Measurements from ENCODE around the gene SLC44A2. TPM values are rescaled to one million over a fixed set of nuclear protein-coding genes. Genes with fewer than 3 reads are reported as not detected.

Gene SLC44A2
- total RNA-seq, 1 experiment from 2014 or later: 3.3 TPM

DNA sequence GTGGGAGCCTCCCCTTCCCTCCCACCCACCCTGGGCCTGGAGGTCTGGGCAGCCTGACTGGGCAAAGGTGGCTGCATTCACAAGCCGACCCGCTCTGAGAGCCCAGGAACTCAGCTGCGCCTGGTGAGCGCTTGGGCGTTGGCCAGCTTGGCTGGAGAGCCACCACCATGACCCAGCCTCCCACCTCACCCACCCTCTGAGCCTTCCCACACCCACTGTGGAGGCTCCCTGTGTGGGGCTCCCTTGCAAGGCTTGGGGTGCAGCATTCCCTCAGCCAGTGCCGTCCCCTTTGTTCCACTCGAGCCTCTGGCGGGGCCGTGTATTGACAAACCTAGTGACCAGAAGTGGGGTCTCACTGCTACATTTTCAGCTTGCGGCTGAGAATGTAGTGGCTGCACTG lies 60.8 kb downstream of the SLC44A2 start:
- H3K9me3 ChIP-seq: no peaks in the 10 kb centered on the region
- peaks cover 96% of the 10 kb centered on the region for H3K36me3 ChIP-seq
- no peak for DNase-seq
- H3K27me3 ChIP-seq: no peaks in the 10 kb centered on the region
- H3K4me3 ChIP-seq: no peak overlapping the region

DNA sequence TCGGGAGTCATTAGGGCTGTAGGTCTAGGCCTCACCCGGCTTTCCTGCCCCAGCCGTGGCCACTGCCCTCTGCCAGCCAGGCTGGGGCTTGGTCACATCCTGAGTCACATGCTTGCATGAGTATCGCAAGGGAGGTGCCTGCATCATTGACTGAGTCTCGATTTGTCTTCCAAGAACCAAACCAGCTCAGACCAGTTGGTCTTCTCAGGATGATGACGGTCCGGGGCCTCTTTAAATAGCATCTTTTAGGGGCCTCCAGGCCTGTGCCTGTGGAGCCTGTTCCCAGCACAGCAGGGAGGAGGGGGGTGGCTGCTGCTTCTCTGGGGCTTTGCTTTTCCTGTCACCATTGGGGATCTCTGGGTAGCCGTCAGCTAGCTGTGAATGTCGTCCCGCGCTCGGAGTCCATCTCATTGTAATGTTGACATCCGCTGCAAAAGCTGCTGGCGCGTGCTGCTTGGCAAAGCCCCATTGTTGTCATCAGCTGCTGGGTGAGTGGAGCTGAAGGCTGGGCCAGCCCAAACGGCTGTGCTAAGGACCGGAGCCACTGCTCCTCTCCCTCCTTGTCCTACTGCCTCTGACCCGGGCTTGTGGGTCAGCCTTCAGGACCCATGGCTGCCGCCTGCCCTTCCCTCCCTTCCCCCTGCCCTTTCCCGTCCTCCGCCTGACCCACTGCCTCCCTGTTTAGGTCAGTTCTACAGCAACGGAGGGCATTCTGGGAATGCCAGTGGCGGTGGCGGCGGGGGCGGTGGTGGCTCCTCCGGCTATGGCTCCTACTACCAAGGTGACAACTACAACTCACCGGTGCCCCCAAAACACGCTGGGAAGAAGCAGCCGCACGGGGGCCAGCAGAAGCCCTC lies 61.5 kb downstream of the SLC44A2 start:
- Histone ChIP-seq H3K27me3 (no peaks in the 10 kb centered on the region), H3K4me3 (no peak overlapping the region), H3K9me3 (no peaks in the 10 kb centered on the region), H3K36me3 (peaks cover 96% of the 10 kb centered on the region)
- DNase-seq: no peak

DNA sequence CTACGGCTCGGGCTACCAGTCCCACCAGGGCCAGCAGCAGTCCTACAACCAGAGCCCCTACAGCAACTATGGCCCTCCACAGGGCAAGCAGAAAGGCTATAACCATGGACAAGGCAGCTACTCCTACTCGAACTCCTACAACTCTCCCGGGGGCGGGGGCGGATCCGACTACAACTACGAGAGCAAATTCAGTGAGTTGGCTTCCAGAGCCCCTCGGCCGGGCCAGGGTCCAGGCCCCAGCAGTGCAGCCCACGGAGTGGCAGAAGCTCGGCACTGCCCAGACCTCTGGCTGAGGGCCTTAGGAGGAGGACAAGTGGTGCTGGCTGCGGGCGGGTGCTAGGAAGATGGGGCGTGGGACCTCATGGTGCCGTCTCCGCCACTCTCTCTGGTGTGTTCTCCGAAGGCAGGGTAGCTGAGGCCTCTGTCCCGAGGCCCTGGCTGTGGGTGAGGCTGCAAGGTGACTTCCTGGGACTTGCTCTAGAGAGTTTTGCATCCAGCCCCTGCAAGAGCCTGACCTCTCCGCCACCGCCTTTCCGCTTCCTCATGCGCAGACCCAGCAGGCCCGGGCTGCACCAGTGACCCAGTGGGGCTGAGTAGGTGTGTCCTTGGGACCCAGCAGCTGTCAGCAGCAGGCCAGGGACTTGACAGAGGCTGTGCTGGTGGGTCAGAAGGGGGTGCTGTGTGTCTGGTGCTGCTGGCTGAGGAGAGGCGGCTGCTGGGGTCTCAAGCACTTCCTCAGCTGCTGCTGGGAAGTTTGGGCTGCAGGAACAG lies 62.4 kb downstream of the SLC44A2 start:
- Histone ChIP-seq H3K27me3 (no peaks in the 10 kb centered on the region), H3K4me3 (no peak overlapping the region), H3K36me3 (peaks cover 96% of the 10 kb centered on the region), H3K9me3 (no peaks in the 10 kb centered on the region)
- no peak for DNase-seq

DNA sequence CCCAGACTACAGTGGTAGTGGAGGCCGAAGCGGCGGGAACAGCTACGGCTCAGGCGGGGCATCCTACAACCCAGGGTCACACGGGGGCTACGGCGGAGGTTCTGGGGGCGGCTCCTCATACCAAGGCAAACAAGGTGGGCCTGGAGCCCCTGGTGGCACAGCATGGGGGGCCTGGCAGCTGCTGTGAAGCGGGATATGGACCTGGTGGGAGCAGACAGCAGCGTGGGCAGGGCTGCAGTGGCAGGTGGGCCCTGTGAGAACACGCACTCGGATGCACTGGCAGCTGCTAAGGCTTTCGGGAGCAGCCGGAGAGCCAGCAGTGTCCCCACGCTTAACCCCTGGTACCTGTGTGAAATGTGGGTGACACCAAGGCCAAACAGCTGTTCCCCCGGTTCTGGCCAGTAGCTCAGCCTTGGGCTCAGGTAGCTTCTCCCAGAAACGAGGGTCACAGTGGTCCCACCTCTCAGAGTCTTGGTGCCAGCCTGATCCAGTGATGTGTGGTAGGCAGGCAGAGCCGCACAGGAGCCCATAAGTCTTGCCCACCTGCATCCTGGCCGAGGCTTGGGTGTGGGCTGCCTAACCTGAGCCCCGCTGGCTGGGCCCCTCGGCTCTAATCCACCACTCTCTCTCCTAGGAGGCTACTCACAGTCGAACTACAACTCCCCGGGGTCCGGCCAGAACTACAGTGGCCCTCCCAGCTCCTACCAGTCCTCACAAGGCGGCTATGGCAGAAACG lies 63.4 kb downstream of the SLC44A2 start:
- H3K4me3 ChIP-seq: no peak overlapping the region
- H3K9me3 ChIP-seq: no peaks in the 10 kb centered on the region
- H3K36me3 ChIP-seq: peaks cover 93% of the 10 kb centered on the region
- H3K27me3 ChIP-seq: no peaks in the 10 kb centered on the region
- no peak for DNase-seq

DNA sequence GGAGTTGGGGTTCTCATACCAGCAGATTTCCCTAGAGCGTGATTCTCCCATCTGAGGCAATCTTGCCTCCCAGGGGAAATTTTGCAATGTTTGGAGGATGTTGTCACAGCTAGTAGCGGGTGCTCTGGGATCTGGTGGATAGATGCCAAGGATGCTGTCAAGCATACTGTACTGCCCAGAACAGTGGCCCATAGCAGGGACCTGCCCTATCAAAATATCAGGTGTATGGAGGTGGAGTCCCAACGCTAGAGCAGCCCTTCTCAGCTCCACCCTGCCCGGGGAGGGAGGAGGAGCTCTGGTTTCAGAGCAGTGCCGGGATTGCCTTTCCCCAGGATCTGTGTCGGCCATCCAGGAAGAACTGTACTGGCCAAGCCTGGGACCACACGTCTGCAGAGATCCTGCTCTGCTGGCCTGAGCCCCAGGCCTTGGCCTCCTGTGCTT lies 65.0 kb downstream of the SLC44A2 start:
- H3K4me3 ChIP-seq: no peak overlapping the region
- no peaks in the 10 kb centered on the region for H3K9me3 ChIP-seq
- no peak for DNase-seq
- H3K27me3 ChIP-seq: no peaks in the 10 kb centered on the region
- peaks cover 77% of the 10 kb centered on the region for H3K36me3 ChIP-seq

DNA sequence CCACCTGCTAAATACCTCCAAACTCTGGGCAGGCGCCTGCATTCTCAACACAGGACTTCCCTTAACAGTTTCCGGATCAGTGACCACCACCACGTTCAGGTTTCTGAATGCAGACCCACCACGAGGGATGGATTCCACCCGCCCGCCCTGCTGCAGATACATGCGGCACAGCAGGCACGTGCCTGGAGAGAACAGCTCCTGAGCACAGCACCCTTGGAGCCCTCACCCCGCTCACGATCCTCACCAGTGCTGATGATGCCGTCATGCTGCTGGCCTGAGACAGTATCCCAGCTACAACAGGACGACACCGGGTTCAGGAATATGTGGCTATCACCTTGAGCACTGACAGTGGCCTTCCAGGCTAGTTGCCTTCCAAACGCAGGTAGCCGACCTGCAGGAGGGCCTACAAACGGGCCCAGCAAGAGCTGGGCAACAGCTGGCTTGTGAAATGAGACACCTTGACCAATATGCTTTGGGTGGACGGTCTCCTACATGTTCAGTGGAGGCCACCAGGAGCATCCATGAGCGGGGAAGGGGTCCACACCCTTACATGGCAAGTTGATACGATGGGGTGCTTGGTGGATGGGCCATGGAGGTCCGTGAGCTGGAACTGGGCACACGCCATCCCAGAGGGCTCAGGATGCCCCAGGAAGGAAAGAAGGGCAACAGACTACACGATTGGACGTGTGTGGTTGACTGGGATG lies 66.0 kb downstream of the SLC44A2 start:
- Histone ChIP-seq H3K27me3 (no peaks in the 10 kb centered on the region), H3K4me3 (no peak overlapping the region), H3K9me3 (no peaks in the 10 kb centered on the region), H3K36me3 (peaks cover 69% of the 10 kb centered on the region)
- no peak for DNase-seq

DNA sequence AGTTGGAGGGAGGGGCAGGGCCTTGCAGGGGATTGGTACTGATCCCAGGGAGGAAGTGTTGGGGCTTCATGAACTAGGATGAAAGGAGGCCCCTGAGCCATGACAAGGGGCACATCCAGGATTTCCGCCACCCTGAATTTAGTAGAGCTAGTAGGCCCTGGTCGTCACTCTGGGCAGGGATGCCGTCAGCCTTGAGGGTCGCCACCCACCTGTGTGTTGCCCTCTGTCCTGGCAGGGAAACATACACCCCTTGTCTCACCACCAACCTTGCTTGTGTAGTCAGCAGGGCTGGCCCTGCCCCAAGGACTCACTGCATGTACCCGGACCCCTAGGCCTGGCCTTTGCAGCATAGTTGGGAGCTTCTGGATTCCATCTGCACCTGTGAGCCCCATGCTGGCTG lies 66.5 kb downstream of the SLC44A2 start:
- H3K36me3 ChIP-seq: peaks cover 64% of the 10 kb centered on the region
- no peak for DNase-seq
- H3K9me3 ChIP-seq: no peaks in the 10 kb centered on the region
- H3K27me3 ChIP-seq: no peaks in the 10 kb centered on the region
- no peak overlapping the region for H3K4me3 ChIP-seq

DNA sequence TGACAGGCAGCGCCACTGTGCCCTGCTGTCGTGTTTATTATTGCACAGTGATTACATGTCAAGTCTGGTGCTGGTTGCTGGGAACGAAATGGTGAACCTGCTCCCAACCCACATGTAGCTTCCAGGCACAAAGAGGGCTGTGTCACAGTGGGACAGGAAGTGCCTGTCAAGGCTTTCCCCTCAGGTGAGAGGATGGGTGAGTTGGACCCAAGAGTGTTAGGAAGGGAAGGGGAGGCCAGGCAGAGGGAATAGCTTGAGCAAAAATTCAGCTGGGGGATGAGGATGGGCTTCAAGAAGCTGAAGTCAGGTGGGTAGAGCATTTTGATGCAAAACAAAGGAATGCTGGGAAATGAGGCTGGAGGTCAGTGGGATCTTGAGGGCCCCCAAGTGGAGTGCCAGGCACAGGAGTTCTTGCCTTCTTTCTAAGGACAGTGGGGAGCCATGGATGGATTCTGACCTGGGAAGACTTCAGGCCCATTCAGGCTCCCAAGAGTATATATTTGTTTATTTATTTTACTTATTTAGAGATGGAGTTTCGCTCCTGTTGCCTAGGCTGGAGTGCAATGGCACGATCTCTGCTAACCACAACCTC lies 67.4 kb downstream of the SLC44A2 start:
- no peaks in the 10 kb centered on the region for H3K27me3 ChIP-seq

More for the DNA sequence above, 67.4 kb downstream of the SLC44A2 start:
- DNase-seq: no peak
- no peak overlapping the region for H3K4me3 ChIP-seq
- H3K9me3 ChIP-seq: no peaks in the 10 kb centered on the region
- peaks cover 57% of the 10 kb centered on the region for H3K36me3 ChIP-seq

Other genes starting within 250 kb of the SLC44A2 start
- 87.9 and 124 TPM in 2 replicates for gene TYK2, start 245.0 kb upstream of the SLC44A2 start, total RNA-seq (2014; rRNA removed; shearing (Covaris generic); ENCODE audit: low replicate concordance)
- gene CDC37, start 222.0 kb upstream of the SLC44A2 start, total RNA-seq (2014; rRNA removed; shearing (Covaris generic); ENCODE audit: low replicate concordance): 485 and 519 TPM in 2 replicates
- gene PDE4A, start 205.0 kb upstream of the SLC44A2 start, total RNA-seq (2014; rRNA removed; shearing (Covaris generic); ENCODE audit: low replicate concordance): 3.1 and 5.5 TPM in 2 replicates
- gene KEAP1, start 122.2 kb upstream of the SLC44A2 start, total RNA-seq (2014; rRNA removed; shearing (Covaris generic); ENCODE audit: low replicate concordance): 172 and 247 TPM in 2 replicates
- not detected in 2 replicates for gene S1PR5, start 108.1 kb upstream of the SLC44A2 start, total RNA-seq (2014; rRNA removed; shearing (Covaris generic); ENCODE audit: low replicate concordance)
- gene ATG4D, start 81.6 kb upstream of the SLC44A2 start, total RNA-seq (2014; rRNA removed; shearing (Covaris generic); ENCODE audit: low replicate concordance): 16.6 and 27.0 TPM in 2 replicates
- 31.7 and 43.3 TPM in 2 replicates for gene KRI1, start 59.5 kb upstream of the SLC44A2 start, total RNA-seq (2014; rRNA removed; shearing (Covaris generic); ENCODE audit: low replicate concordance)
- 24.9 and 43.3 TPM in 2 replicates for gene CDKN2D, start 56.6 kb upstream of the SLC44A2 start, total RNA-seq (2014; rRNA removed; shearing (Covaris generic); ENCODE audit: low replicate concordance)
- 1.4 TPM in 1 of 2 replicates, not detected in the other for gene AP1M2, start 38.2 kb upstream of the SLC44A2 start, total RNA-seq (2014; rRNA removed; shearing (Covaris generic); ENCODE audit: low replicate concordance)
- 273 and 320 TPM in 2 replicates for gene ILF3, start 28.8 kb downstream of the SLC44A2 start, total RNA-seq (2014; rRNA removed; shearing (Covaris generic); ENCODE audit: low replicate concordance)
- 95.3 and 97.4 TPM in 2 replicates for gene QTRT1, start 75.9 kb downstream of the SLC44A2 start, total RNA-seq (2014; rRNA removed; shearing (Covaris generic); ENCODE audit: low replicate concordance)
- gene DNM2, start 92.5 kb downstream of the SLC44A2 start, total RNA-seq (2014; rRNA removed; shearing (Covaris generic); ENCODE audit: low replicate concordance): 104 and 116 TPM in 2 replicates
- 112 and 120 TPM in 2 replicates for gene TMED1, start 210.7 kb downstream of the SLC44A2 start, total RNA-seq (2014; rRNA removed; shearing (Covaris generic); ENCODE audit: low replicate concordance)
- 0.30 TPM in 1 of 2 replicates, not detected in the other for gene C19orf38, start 222.9 kb downstream of the SLC44A2 start, total RNA-seq (2014; rRNA removed; shearing (Covaris generic); ENCODE audit: low replicate concordance)
- 28.9 and 45.7 TPM in 2 replicates for gene CARM1, start 246.0 kb downstream of the SLC44A2 start, total RNA-seq (2014; rRNA removed; shearing (Covaris generic); ENCODE audit: low replicate concordance)

Measured in MG63 (cell line).